ENCODE measurements around the gene KMO. TPM values are rescaled to one million over a fixed set of nuclear protein-coding genes. Genes with fewer than 3 reads are reported as not detected.

The KMO gene
- total and polyA plus RNA-seq, 2 of the 8 experiments (the other 6 are each of a cell fraction or from before 2014, with no cell fraction given): not detected

- POLR2A ChIA-PET (ENCODE audit: partially characterized antibody): no interaction called here
- WGBS, 2 experiments (ENCODE audit: extremely low coverage in 1 of 2, insufficient coverage in 1 of 2, insufficient read length in 1 of 2, insufficient replicate concordance in 2 of 2, low coverage in 1 of 2, low lambda C conversion rate in 2 of 2, missing lambda C conversion rate in 1 of 2): 85% methylated on average over 1 of the region's 1 CpG; no CpG with 5 or more reads in 1 of the 2 experiments
- no peak overlapping the region for H2BK20ac ChIP-seq (ENCODE audit: low read length)
- TF ChIP-seq MAFK (IDR thresholded peaks at IDR 0.05; ENCODE audit: low read depth, low read length): no peak
- TF ChIP-seq CHD2 (IDR thresholded peaks at IDR 0.05; ENCODE audit: low read length): no peak
- no peak for TF ChIP-seq POLR2A (IDR thresholded peaks at IDR 0.05; ENCODE audit: control extremely low read depth in 1 of 2, low read depth in 2 of 2, low read length in 2 of 2)
- no peak for TF ChIP-seq CTBP2 (IDR thresholded peaks at IDR 0.05; ENCODE audit: borderline replicate concordance, insufficient read depth, insufficient read length, low read length)
- no peak for TF ChIP-seq CBX5 (IDR thresholded peaks at IDR 0.05; ENCODE audit: low read depth, low read length)
- TF ChIP-seq RFX5 (IDR thresholded peaks at IDR 0.05; ENCODE audit: borderline replicate concordance, low read depth, low read length): no peak
- TF ChIP-seq CREB1 (IDR thresholded peaks at IDR 0.05): no peak
- TF ChIP-seq CHD1 (IDR thresholded peaks at IDR 0.05; ENCODE audit: low read depth, low read length): no peak
- TF ChIP-seq JUN (IDR thresholded peaks at IDR 0.05; ENCODE audit: low read depth, low read length): no peak
- no peak for TF ChIP-seq CEBPB (IDR thresholded peaks at IDR 0.05; ENCODE audit: low read depth, low read length)
- TF ChIP-seq YY1 (IDR thresholded peaks at IDR 0.05; ENCODE audit: low read depth, low read length): no peak
- no peak for TF ChIP-seq TBP (IDR thresholded peaks at IDR 0.05; ENCODE audit: low read depth, low read length)
- no peak for TF ChIP-seq KDM4A (IDR thresholded peaks at IDR 0.05; ENCODE audit: low read depth, low read length, severe bottlenecking)
- no peak for TF ChIP-seq FOSL1 (IDR thresholded peaks at IDR 0.05; ENCODE audit: insufficient read depth, low read depth, low read length)
- TF ChIP-seq SIRT6 (IDR thresholded peaks at IDR 0.05; ENCODE audit: low read length): no peak
- no peak for TF ChIP-seq EGR1 (IDR thresholded peaks at IDR 0.05; ENCODE audit: borderline replicate concordance, low read depth, low read length)
- TF ChIP-seq SUZ12 (IDR thresholded peaks at IDR 0.05; ENCODE audit: low read length): no peak
Observed at GRCh38 chr1:241536304-241536703, 4.1 kb downstream of the KMO start.

More at GRCh38 chr1:241536304-241536703, 4.1 kb downstream of the KMO start:
- Histone ChIP-seq H3K27me3 (replicated peaks in 1 of 4; ENCODE audit: control insufficient read depth in 3 of 4, extremely low read depth in 1 of 4, insufficient read depth in 3 of 4, low read length in 3 of 4) (no peaks in the 10 kb centered on the region), H3K23ac (ENCODE audit: insufficient read length) (no peak overlapping the region), H4K8ac (ENCODE audit: extremely low read depth, insufficient read depth, low read length) (no peak overlapping the region), H3K79me1 (ENCODE audit: low read depth, low read length) (no peaks in the 10 kb centered on the region), H2BK12ac (ENCODE audit: low read depth, low read length) (no peak overlapping the region), H3K36me3 (ENCODE audit: control insufficient read depth in 2 of 4, insufficient read depth in 4 of 4, low read length in 3 of 4) (no peaks in the 10 kb centered on the region), H3K4me1 (replicated peaks in 1 of 4; ENCODE audit: control insufficient read depth in 3 of 4, insufficient read depth in 4 of 4, low read length in 3 of 4) (no peaks in the 10 kb centered on the region), H4K5ac (ENCODE audit: insufficient read length, low read depth, low read length) (no peak overlapping the region), H4K20me1 (replicated peaks in 1 of 2; ENCODE audit: control insufficient read depth in 1 of 2, insufficient read depth in 2 of 2, low read length in 2 of 2) (no peaks in the 10 kb centered on the region), H2AFZ (ENCODE audit: low read length) (no peak overlapping the region), H3K56ac (replicated peaks; ENCODE audit: insufficient read length, low read depth, low read length) (no peak overlapping the region), H3K9ac (replicated peaks in 1 of 4; ENCODE audit: extremely low read depth in 1 of 4, low read depth in 3 of 4, low read length in 3 of 4) (no peak overlapping the region), H3K9me3 (ENCODE audit: insufficient read depth in 2 of 2, low read depth in 1 of 2, low read length in 1 of 2) (no peaks in the 10 kb centered on the region), H3K14ac (ENCODE audit: insufficient read length) (no peak overlapping the region), H2BK5ac (ENCODE audit: low read depth, low read length) (no peak overlapping the region), H3K4ac (replicated peaks; ENCODE audit: insufficient read length, low read depth, low read length) (no peak overlapping the region), H2BK15ac (ENCODE audit: low read length) (no peak overlapping the region), H3K23me2 (ENCODE audit: low read depth, low read length) (no peaks in the 10 kb centered on the region), H3K4me3 (ENCODE audit: extremely low read depth in 1 of 4, insufficient read depth in 2 of 4, low read depth in 3 of 4, low read length in 4 of 4) (no peak overlapping the region), H3K4me2 (ENCODE audit: insufficient read depth in 1 of 2, low read depth in 2 of 2, low read length in 2 of 2) (no peak overlapping the region), H3K79me2 (ENCODE audit: control insufficient read depth in 1 of 2, insufficient read depth in 2 of 2, low read length in 2 of 2) (no peaks in the 10 kb centered on the region), H2BK120ac (replicated peaks; ENCODE audit: low read depth, low read length) (no peak overlapping the region), H4K91ac (replicated peaks; ENCODE audit: insufficient read length, low read length) (no peak overlapping the region), H2AK5ac (ENCODE audit: low read depth, low read length) (no peak overlapping the region), H3K27ac (ENCODE audit: low read depth, low read length) (no peak overlapping the region), H3K18ac (ENCODE audit: extremely low read depth, low read length) (no peak overlapping the region)
- DNase-seq (ENCODE audit: low read depth in 1 of 2, low spot score in 2 of 2) (no peak), FAIRE-seq (no peak)
- CTCF ChIA-PET (ENCODE audit: partially characterized antibody): interaction anchor here (1.0 to 2.1 kb wide), 3 partner anchors 70 to 712 kb away, joined by 4 to 11 read pairs (median 5); no protein-coding TSS in a partner anchor
